HG03558 (cell line): Measurements from ENCODE around the gene NKAPD1.
"Not testable (repeated sequence)": the region's sequence is repeated elsewhere in the genome, so short reads cannot be mapped to it uniquely, and the experiment has no call there.

Source experiments
- ATAC-seq: cut with Tn5 transposase; IDR thresholded peaks from one replicate; pipeline ENCODE4 v1.9.1; 2021; ENCODE audit warnings: moderate number of reproducible peaks; ENCODE audit not compliant: unreplicated experiment; ENCODE audit errors: extremely low read depth

Gene NKAPD1

GRCh38 chr11:112073941-112074811 lies at the start of gene NKAPD1, which contains the start of gene PIH1D2:
Gene NKAPD1 (plus strand): TSS chr11:112074299. CDS start chr11:112075575, 1,276 bp downstream.
Gene PIH1D2 (minus strand): TSS chr11:112074017. CDS start chr11:112073174, 843 bp downstream.
- ATAC-seq: peak; percentile 58

GRCh38 chr11:112024773-112025678 lies 49.1 kb upstream of the NKAPD1 start, which contains the start of gene DLAT:
Gene DLAT (plus strand): TSS chr11:112025408. CDS start chr11:112025473, 65 bp downstream.
- ATAC-seq: peak; percentile 38

GRCh38 chr11:112025707-112026106 lies 48.4 kb upstream of the NKAPD1 start:
- no peak for ATAC-seq

- ATAC-seq: not testable (repeated sequence)
Observed at GRCh38 chr11:112026784-112027410, 47.2 kb upstream of the NKAPD1 start.

DNA sequence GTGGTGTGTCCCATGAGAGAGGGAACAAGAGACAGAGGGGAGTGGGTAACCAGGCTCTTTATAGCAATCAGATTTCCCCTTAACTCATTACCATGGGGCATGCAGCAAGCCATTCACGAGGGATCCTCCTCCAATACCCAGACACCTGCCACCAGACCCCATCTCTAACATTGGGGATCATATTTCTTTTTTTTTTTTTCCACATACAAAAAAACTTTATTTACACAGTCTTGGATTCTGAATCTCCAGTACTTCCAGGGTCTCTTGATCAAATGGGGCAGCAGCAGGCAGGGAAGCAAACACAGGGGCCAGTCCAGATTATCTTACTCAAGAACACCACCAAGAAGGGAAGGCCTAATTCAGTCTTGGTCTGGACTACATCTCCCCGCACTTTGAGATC lies 44.6 kb upstream of the NKAPD1 start:
- no peak for ATAC-seq

DNA sequence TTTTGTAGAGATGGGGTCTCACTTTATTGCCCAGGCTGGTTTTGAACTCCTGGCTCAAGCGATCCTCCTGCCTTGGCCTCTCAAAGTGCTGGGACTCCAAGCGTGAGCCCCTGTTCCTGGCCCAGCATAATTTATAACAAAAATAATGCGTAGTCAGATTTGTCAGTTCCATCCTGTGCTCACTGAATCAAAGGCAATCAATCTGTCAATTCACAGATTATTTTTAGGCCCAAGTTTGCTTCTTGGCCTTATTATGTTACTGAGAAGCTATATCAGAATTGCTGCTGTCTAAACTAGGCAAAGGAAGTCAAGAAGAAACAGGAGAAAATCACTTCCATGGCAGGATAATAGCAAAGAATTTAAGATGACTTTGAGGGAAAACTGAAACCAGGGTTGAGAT lies 40.2 kb upstream of the NKAPD1 start:
- ATAC-seq: no peak

DNA sequence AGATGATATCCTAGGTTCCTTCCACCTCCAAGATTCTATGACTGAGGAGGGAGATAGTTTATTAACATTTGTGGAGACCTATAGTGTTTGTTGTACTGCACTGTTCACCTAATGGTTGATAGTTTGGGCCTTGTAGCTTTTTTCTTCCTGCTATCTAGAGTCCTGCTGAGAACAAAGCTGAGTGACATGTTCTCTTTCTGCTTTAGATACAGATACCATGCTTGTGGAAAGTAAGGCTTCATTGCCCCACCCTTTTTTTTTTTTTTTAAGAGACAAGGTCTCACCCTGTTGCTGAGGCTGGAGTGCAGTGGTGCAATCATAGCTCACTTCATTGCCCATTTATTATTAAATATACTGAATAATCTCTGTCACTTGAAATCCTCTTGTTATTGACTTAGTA lies 36.6 kb upstream of the NKAPD1 start:
- no peak for ATAC-seq

DNA sequence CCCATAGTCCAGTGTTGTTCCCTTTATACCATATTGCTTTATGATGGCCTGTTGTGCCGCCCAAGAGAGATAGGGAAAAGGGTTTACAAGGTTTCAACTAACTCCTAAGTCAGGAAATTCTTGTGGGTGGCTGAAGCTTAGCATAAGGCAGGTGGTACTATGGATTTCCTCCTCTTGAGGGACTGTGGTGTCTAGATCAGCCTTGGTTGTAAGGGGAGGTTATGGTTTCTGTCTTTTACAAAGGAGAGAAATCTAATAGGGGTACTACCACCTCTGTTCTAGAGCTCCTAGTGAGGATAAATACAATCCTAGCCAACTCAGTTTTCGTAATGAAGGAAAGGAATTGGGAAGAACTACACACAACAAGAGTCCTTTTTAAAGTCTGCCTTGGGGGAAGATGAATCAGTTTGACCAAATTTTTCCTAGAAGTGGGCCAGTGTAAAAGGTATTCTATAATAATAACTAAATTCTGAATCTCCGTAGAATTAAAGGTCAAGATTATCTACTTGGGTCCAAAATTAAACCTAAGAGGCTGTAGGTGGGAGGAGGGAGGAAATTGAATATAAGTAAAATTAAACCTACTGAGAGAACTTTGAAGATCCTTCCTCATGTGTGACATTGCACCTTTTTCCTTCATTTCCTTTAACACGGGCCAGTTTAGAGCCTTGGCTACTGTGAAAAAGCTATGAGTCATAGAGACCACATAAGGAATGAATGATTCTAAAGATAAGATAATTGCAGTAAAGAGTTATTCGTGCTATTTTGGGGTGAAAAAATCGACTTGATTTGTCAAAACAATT lies 31.7 kb upstream of the NKAPD1 start:
- no peak for ATAC-seq

DNA sequence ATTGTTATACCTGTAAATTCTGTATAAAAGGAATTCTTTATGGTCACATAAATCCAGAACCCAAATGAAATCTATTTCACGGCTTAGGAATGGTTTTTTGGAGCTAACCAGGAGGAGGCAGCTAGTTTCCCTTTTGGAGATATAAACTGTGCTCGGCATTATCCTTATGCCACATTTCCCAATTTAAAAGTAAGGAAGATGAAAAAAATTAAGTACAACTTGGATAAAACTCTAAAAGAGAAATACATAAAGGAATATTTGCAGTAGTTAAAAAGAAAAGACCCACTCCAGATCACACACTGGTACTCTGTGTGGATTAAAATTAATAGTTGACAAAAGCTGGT lies 31.2 kb upstream of the NKAPD1 start:
- no peak for ATAC-seq

DNA sequence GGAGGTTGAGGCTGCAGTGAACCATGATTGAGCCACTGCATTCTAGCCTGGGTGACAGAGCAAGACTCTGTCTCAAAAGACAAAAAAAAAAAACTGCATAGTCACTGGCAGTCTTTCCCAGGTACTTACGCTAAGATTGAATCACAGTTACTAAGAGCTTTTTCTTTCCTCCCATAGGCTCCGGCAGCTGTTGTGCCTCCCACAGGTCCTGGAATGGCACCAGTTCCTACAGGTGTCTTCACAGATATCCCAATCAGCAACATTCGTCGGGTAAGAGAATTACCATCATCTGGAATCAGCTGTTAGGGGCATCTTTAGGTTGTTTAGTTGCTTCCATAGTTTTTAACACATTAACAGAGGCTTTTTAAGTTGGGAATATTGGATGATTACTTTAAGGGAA lies 29.1 kb upstream of the NKAPD1 start:
- ATAC-seq: no peak

DNA sequence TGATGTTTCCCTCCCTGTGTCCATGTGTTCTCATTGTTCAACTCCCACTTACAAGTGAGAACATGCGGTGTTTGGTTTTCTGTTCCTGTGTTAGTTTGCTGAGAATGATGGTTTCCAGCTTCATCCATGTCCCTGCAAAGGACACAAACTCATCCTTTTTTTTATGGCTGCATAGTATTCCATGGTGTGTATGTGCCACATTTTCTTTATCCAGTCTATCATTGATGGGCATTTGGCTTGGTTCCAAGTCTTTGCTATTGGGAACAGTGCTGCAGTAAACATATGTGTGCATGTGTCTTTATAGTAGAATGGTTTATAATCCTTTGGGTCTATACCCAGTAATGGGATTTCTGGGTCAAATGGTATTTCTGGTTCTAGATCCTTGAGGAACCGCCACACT lies 27.5 kb upstream of the NKAPD1 start:
- not testable (repeated sequence) for ATAC-seq

DNA sequence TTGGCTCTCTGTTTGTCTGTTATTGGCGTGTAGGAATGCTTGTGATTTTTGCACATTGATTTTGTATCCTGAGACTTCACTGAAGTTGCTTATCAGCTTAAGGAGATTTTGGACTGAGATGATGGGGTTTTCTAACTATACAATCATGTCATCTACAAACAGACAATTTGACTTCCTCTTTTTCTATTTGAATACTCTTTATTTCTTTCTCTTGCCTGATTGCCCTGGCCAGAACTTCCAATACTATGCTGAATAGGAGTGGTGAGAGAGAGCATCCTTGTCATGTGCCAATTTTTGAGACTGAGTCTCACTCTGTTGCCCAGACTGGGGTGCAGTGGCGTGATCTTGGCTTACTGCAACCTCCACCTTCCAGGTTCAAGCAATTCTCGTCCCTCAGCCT lies 25.8 kb upstream of the NKAPD1 start:
- ATAC-seq: not testable (repeated sequence)

GRCh38 chr11:112049777-112050176 lies 24.3 kb upstream of the NKAPD1 start:
- no peak for ATAC-seq

- peak; percentile 54 for ATAC-seq
Observed at GRCh38 chr11:112050721-112051120, 23.4 kb upstream of the NKAPD1 start.

- ATAC-seq: no peak
Observed at GRCh38 chr11:112051768-112052167, 22.3 kb upstream of the NKAPD1 start.

- ATAC-seq: no peak
Observed at GRCh38 chr11:112057170-112057569, 16.9 kb upstream of the NKAPD1 start.

- ATAC-seq: no peak
Observed at GRCh38 chr11:112058103-112058502, 16.0 kb upstream of the NKAPD1 start.

DNA sequence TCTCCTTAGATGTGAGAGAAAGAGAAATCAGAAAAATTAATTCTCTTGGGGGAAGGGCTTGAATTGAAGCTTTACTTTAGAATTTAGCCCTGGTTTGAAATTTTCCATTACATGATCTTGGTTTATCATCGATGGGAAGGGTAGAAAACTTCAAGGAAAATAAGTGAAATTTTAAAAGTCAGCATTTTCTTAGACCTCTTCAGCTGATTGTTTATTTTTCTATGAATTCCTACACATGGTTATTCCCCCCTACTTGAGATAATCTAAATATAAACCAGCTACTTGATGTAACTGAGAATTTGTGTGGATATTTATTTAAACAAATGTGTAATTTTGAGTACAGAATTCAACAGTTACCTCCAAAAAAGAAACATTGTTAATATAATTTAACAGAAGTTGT lies 11.2 kb upstream of the NKAPD1 start:
- ATAC-seq: no peak

GRCh38 chr11:112082729-112083128 lies 8.6 kb downstream of the NKAPD1 start:
- no peak for ATAC-seq
